Gastrocnemius medialis (tissue), 4 donors: Measurements from ENCODE around the gene TRIO. TPM values are rescaled to one million over a fixed set of nuclear protein-coding genes. Genes with fewer than 3 reads are reported as not detected.

Experiments used
- ATAC-seq, 2 donors: fragments of 150-250 bp; one replicate each; pipeline ENCODE4 v1.9.1; 2016
- DNase-seq, 2 donors: peaks; one replicate each; pipeline ENCODE4 v3.0.0-alpha.2; 2019
- H3K27ac ChIP-seq, 4 donors: fragments of 200-600 bp; sonication (generic); 1 replicate in 1 of 4; 2 replicates in 3 of 4; pipeline ENCODE4 v1.5.1; 2016 to 2018; ENCODE audit warnings: mild to moderate bottlenecking in 2 of 4, moderate library complexity in 1 of 4
- H3K27me3 ChIP-seq, 3 donors: fragments of 200-600 bp; sonication (generic) in 2 of 3; 1 replicate in 1 of 3; 2 replicates in 2 of 3; pipeline versions ENCODE4 v1.5.1 to v1.6.0; 2016 to 2019; ENCODE audit warnings: mild to moderate bottlenecking in 1 of 3, moderate library complexity in 1 of 3
- H3K36me3 ChIP-seq, 2 donors: fragments of 200-600 bp; sonication (generic) in 1 of 2; one replicate each; pipeline ENCODE4 v1.5.1; 2017 to 2018
- H3K4me1 ChIP-seq, 2 donors: fragments of 200-600 bp; sonication (generic) in 1 of 2; one replicate each; pipeline ENCODE4 v1.5.1; 2016 to 2017; ENCODE audit warnings: mild to moderate bottlenecking in 2 of 2
- H3K4me3 ChIP-seq, 4 donors: fragments of 200-600 bp; sonication (generic) in 3 of 4; 1 replicate in 1 of 4; 2 replicates in 3 of 4; pipeline ENCODE4 v1.5.1; 2016 to 2019; ENCODE audit warnings: mild to moderate bottlenecking in 2 of 4
- H3K9me3 ChIP-seq, 3 donors: fragments of 200-600 bp; sonication (generic) in 2 of 3; 1 replicate in 1 of 3; 2 replicates in 2 of 3; pipeline ENCODE4 v1.5.1; 2016 to 2019
- POLR2A ChIP-seq, 2 donors: fragments of 450-650 bp; IDR thresholded peaks; one replicate each; pipeline ENCODE4 v1.6.1; 2017; ENCODE audit warnings: antibody characterized with exemption in 2 of 2, mild to moderate bottlenecking in 2 of 2, moderate library complexity in 2 of 2
- in situ Hi-C, 4 donors: fragments of 200-750 bp; cut with MboI; loops; one replicate each; pipeline versions ENCODE4 v1.15.0 to v1.8.0; 2017; ENCODE audit warnings: low sequenced_read_pairs in 4 of 4
- intact Hi-C: fragments of 100-400 bp; cut with DNase I; formaldehyde crosslinking; loops from one replicate; pipeline ENCODE4 v1.15.1; 2023; ENCODE audit warnings: low total_unique reads
- total RNA-seq, 4 donors: library from RNA; depleted of rRNA; stranded (reverse); fragments of >200 nt; gene quantifications; one replicate each; pipeline versions ENCODE4 v1.1.0 to v1.2.3, GENCODE V29; 2016
- TF ChIP-seq, protein P1 (sequence below), 5 experiments: fragments of 450-650 bp in 3 of 5; fragments of 200-600 bp in 2 of 5; sonication (generic) in 2 of 5; IDR thresholded peaks in 4 of 5; conservative IDR thresholded peaks in 1 of 5; 1 replicate in 4 of 5; 2 replicates in 1 of 5; pipeline ENCODE4 v1.5.1; 2016 to 2019; ENCODE audit warnings: antibody characterized with exemption in 5 of 5, mild to moderate bottlenecking in 3 of 5, moderate library complexity in 3 of 5

The TRIO gene
- total RNA-seq, 4 donors from 2014 or later = 31.5 to 57.5 (median 50.4) TPM

GRCh38 chr5:14406554-14406849 lies 263.4 kb downstream of the TRIO start:
- peak overlapping the region in 3 of 4 donors; percentile 42 to 71 (median 57) for H3K27ac ChIP-seq
- no peaks in the 10 kb centered on the region for H3K27me3 ChIP-seq
- in situ Hi-C loops = loop anchor here in 1 of 4 donors (10.0 kb wide), 1 partner anchor 48 kb away; no protein-coding TSS in a partner anchor
- H3K4me3 ChIP-seq = no peak overlapping the region
- H3K4me1 ChIP-seq = no peaks in the 10 kb centered on the region
- ATAC-seq = no peak
- no peaks in the 10 kb centered on the region for H3K9me3 ChIP-seq
- TF ChIP-seq POLR2A (IDR thresholded peaks at IDR 0.05) = no peak
- TF ChIP-seq, protein P1, sequence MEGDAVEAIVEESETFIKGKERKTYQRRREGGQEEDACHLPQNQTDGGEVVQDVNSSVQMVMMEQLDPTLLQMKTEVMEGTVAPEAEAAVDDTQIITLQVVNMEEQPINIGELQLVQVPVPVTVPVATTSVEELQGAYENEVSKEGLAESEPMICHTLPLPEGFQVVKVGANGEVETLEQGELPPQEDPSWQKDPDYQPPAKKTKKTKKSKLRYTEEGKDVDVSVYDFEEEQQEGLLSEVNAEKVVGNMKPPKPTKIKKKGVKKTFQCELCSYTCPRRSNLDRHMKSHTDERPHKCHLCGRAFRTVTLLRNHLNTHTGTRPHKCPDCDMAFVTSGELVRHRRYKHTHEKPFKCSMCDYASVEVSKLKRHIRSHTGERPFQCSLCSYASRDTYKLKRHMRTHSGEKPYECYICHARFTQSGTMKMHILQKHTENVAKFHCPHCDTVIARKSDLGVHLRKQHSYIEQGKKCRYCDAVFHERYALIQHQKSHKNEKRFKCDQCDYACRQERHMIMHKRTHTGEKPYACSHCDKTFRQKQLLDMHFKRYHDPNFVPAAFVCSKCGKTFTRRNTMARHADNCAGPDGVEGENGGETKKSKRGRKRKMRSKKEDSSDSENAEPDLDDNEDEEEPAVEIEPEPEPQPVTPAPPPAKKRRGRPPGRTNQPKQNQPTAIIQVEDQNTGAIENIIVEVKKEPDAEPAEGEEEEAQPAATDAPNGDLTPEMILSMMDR (IDR thresholded peaks at IDR 0.05 in 4 of 5, conservative IDR thresholded peaks at IDR 0.05 in 1 of 5) = no peak
- intact Hi-C loops = no loop called here
- no peak for DNase-seq
- peaks cover 0 to 31% of the 10 kb centered on the region in 2 donors for H3K36me3 ChIP-seq

GRCh38 chr5:14407051-14407450 lies 263.9 kb downstream of the TRIO start:
- no peak for TF ChIP-seq POLR2A (IDR thresholded peaks at IDR 0.05)
- TF ChIP-seq, protein P1 (IDR thresholded peaks at IDR 0.05 in 4 of 5, conservative IDR thresholded peaks at IDR 0.05 in 1 of 5) = no peak
- Histone ChIP-seq H3K36me3 (peaks cover 0 to 28% of the 10 kb centered on the region in 2 donors), H3K27ac (peak overlapping the region; percentile 38 to 71 (median 50)), H3K4me3 (no peak overlapping the region), H3K9me3 (no peaks in the 10 kb centered on the region), H3K27me3 (no peaks in the 10 kb centered on the region), H3K4me1 (no peaks in the 10 kb centered on the region)
- DNase-seq = no peak
- no peak for ATAC-seq
- in situ Hi-C loops (loop anchor here in 1 of 4 donors (10.0 kb wide), 1 partner anchor 48 kb away; no protein-coding TSS in a partner anchor), intact Hi-C loops (no loop called here)

GRCh38 chr5:14407746-14408175 lies 264.6 kb downstream of the TRIO start:
- in situ Hi-C loops = loop anchor here in 1 of 4 donors (10.0 kb wide), 1 partner anchor 47 kb away; no protein-coding TSS in a partner anchor
- no peak for DNase-seq

GRCh38 chr5:14408969-14409586 lies 265.9 kb downstream of the TRIO start:
- H3K36me3 ChIP-seq = peaks cover 0 to 39% of the 10 kb centered on the region in 2 donors
- TF ChIP-seq, protein P1 (IDR thresholded peaks at IDR 0.05 in 4 of 5, conservative IDR thresholded peaks at IDR 0.05 in 1 of 5) = no peak
- TF ChIP-seq POLR2A (IDR thresholded peaks at IDR 0.05) = no peak
- in situ Hi-C loops (loop anchor here in 1 of 4 donors (10.0 kb wide), 1 partner anchor 46 kb away; no protein-coding TSS in a partner anchor), intact Hi-C loops (no loop called here)
- peak overlapping the region; percentile 46 to 57 (median 50) for H3K27ac ChIP-seq
- H3K4me3 ChIP-seq = no peak overlapping the region
- DNase-seq = no peak
- H3K9me3 ChIP-seq = no peaks in the 10 kb centered on the region
- no peaks in the 10 kb centered on the region for H3K4me1 ChIP-seq
- ATAC-seq = peak in 1 of 2 donors; percentile 36
- no peaks in the 10 kb centered on the region for H3K27me3 ChIP-seq

More at GRCh38 chr5:14407746-14408175, 264.6 kb downstream of the TRIO start:
- H3K4me3 ChIP-seq = no peak overlapping the region
- no peaks in the 10 kb centered on the region for H3K27me3 ChIP-seq
- peak; percentile 57 to 60 for ATAC-seq
- TF ChIP-seq, protein P1 (IDR thresholded peaks at IDR 0.05 in 4 of 5, conservative IDR thresholded peaks at IDR 0.05 in 1 of 5) = no peak
- no peak for TF ChIP-seq POLR2A (IDR thresholded peaks at IDR 0.05)
- no peaks in the 10 kb centered on the region for H3K9me3 ChIP-seq
- H3K4me1 ChIP-seq = no peaks in the 10 kb centered on the region
- peaks cover 0 to 34% of the 10 kb centered on the region in 2 donors for H3K36me3 ChIP-seq
- peak overlapping the region; percentile 41 to 71 (median 52) for H3K27ac ChIP-seq
- intact Hi-C loops = no loop called here
